Stomach (tissue), 9 donors: ENCODE results near the gene GPR35. TPM values are rescaled to one million over a fixed set of nuclear protein-coding genes. Genes with fewer than 3 reads are reported as not detected.

ENCODE experiments used
- DNase-seq, 2 donors: peaks; one replicate each; pipeline versions ENCODE4 v3.0.0 to v3.0.0-alpha.2; 2013 to 2019
- H3K27ac ChIP-seq, 5 donors: fragments of 200-600 bp in 4 of 5; sonication (generic) in 4 of 5; one replicate each; pipeline ENCODE4 v1.5.1; 2013 to 2019; ENCODE audit warnings: mild to moderate bottlenecking in 1 of 5, moderate library complexity in 1 of 5
- H3K27me3 ChIP-seq, 3 donors: fragments of 200-600 bp; sonication (generic); one replicate each; pipeline ENCODE4 v1.5.1; 2017 to 2019; ENCODE audit warnings: mixed run types in 1 of 3
- H3K36me3 ChIP-seq, 4 donors: fragments of 200-600 bp; sonication (generic); 1 replicate in 3 of 4; 2 replicates in 1 of 4; pipeline ENCODE4 v1.5.1; 2016 to 2019
- H3K4me1 ChIP-seq, 4 donors: fragments of 200-600 bp; sonication (generic); one replicate each; pipeline ENCODE4 v1.5.1; 2016 to 2019
- H3K4me3 ChIP-seq, 4 donors: fragments of 200-600 bp; sonication (generic) in 3 of 4; one replicate each; pipeline ENCODE4 v1.5.1; 2016 to 2019; ENCODE audit warnings: mild to moderate bottlenecking in 1 of 4
- H3K9me3 ChIP-seq, 4 donors: fragments of 200-600 bp; sonication (generic); one replicate each; pipeline ENCODE4 v1.5.1; 2016 to 2019
- EP300 ChIP-seq: sonication (generic); formaldehyde crosslinking; IDR thresholded peaks from one replicate; pipeline ENCODE4 v1.6.1; 2017; ENCODE audit warnings: antibody characterized with exemption
- POLR2A ChIP-seq, 4 donors: fragments of 450-650 bp; IDR thresholded peaks; one replicate each; pipeline ENCODE4 v1.6.1; 2016; ENCODE audit warnings: antibody characterized with exemption in 4 of 4, control low read depth in 2 of 4, mild to moderate bottlenecking in 1 of 4, moderate library complexity in 1 of 4
- POLR2AphosphoS5 ChIP-seq, 3 donors: sonication (generic); formaldehyde crosslinking; IDR thresholded peaks; one replicate each; pipeline ENCODE4 v1.6.1; 2016; ENCODE audit warnings: antibody characterized with exemption in 3 of 3
- WGBS, 5 donors: extraction: QIAGEN DNeasy Blood & Tissue Kit in 3 of 5; methylation state at CpG; one replicate each; pipeline versions ENCODE4 v1.1.5 to v1.1.7; 2013 to 2018; 5-methylcytosine and 5-hydroxymethylcytosine counted together
- intact Hi-C: fragments of 100-400 bp; cut with DNase I; formaldehyde crosslinking; loops from one replicate; pipeline ENCODE4 v1.15.1; 2023; ENCODE audit warnings: low total_unique reads
- polyA plus RNA-seq, 3 donors: library from polyadenylated mRNA; stranded (reverse); fragments of 200-250 nt; gene quantifications; one replicate each; pipeline ENCODE4 v1.2.3, GENCODE V29; 2013
- total RNA-seq, 5 donors: library from RNA; depleted of rRNA; stranded (reverse); fragments of >200 nt; gene quantifications; one replicate each; pipeline versions ENCODE4 v1.1.0 to v1.2.3, GENCODE V29; 2014 to 2016
- TF ChIP-seq, protein P1 (sequence below), 7 experiments: fragments of 450-650 bp in 4 of 7; fragments of 200-600 bp in 3 of 7; sonication (generic) in 3 of 7; IDR thresholded peaks; one replicate each; pipeline ENCODE4 v1.5.1; 2016 to 2019; ENCODE audit warnings: antibody characterized with exemption in 7 of 7, control low read depth in 2 of 7, mild to moderate bottlenecking in 1 of 7
- donor health status: healthy with polysubstance abuse.
- donor health status: Bipolar disorder and iron deficiency.
- donor health status: healthy.

The GPR35 gene
- total and polyA plus RNA-seq, 8 donors = 8.5 to 68.9 (median 12.9) TPM

DNA sequence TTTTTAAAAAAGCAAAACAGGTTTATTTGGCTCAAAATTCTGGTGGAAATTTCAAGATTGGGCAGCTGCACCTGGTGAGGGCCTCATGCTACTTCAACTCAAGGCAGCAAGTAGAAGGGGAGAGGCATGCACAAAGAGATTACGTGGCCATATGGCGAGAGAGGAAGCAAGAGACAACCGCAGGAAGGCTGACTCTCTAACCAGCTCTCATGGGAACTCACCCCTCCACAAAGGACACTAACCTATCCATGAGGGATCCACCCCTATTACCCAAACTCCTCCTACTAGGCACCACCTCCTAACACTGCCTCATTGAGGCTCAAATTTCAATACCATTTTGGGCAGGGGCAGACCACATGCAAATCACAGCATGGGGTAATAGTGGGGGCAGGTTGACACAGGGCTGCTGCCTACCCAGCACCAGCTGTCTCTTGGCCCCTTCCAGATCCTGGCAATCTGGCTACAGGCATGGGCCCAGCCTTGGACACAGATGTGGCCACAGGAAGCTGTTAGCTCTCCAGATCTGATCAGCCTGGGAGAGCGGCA lies 40.7 kb upstream of the GPR35 start:
- peak overlapping the region in 2 of 4 donors; percentile 79 to 91 for H3K4me3 ChIP-seq
- H3K36me3 ChIP-seq = peaks cover 0 to 16% (median 5%) of the 10 kb centered on the region in 4 donors
- H3K9me3 ChIP-seq = no peaks in the 10 kb centered on the region
- WGBS, 5 donors = 73 to 88% (median 80%) methylated on average over 3 to 4 of the region's 4 CpGs
- TF ChIP-seq POLR2AphosphoS5 (IDR thresholded peaks at IDR 0.05) = no peak
- intact Hi-C loops = no loop called here
- no peak for DNase-seq
- H3K4me1 ChIP-seq = peaks cover 49 to 67% (median 60%) of the 10 kb centered on the region in 4 donors
- peak overlapping the region in 2 of 5 donors; percentile 97 to 98 for H3K27ac ChIP-seq
- no peaks in the 10 kb centered on the region for H3K27me3 ChIP-seq

DNA sequence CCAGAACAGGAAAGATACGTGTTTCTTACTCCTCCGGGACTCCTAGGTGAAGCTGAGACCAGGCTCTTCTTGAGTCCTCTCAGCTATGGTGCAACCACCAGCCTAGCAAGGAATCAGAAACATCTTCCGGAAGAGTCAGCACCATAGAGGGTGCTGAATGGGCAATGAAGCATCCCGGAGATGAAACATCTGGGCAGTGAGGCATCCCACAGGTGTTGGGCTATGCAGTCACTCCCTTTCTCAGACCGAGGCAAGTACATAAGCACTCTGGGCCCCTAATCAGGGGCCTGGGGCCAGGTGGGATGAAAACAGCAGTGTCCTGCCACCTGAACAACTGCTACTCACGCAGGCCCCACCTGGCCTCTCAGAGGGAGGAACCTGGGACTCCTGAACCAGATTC lies 40.2 kb upstream of the GPR35 start:
- H3K4me1 ChIP-seq = peaks cover 45 to 67% (median 57%) of the 10 kb centered on the region in 4 donors
- H3K27ac ChIP-seq = peak overlapping the region in 4 of 5 donors; percentile 89 to 98 (median 95)
- H3K36me3 ChIP-seq = peaks cover 3 to 22% (median 10%) of the 10 kb centered on the region in 4 donors
- DNase-seq = no peak
- WGBS, 5 donors = 70 to 82% (median 75%) methylated on average over 6 of the region's 6 CpGs
- H3K9me3 ChIP-seq = no peaks in the 10 kb centered on the region
- H3K4me3 ChIP-seq = peak overlapping the region; percentile 75 to 91 (median 80)
- intact Hi-C loops = no loop called here
- H3K27me3 ChIP-seq = no peaks in the 10 kb centered on the region
- TF ChIP-seq POLR2AphosphoS5 (IDR thresholded peaks at IDR 0.05) = no peak
- TF ChIP-seq EP300 = no peak
- TF ChIP-seq, protein P1, sequence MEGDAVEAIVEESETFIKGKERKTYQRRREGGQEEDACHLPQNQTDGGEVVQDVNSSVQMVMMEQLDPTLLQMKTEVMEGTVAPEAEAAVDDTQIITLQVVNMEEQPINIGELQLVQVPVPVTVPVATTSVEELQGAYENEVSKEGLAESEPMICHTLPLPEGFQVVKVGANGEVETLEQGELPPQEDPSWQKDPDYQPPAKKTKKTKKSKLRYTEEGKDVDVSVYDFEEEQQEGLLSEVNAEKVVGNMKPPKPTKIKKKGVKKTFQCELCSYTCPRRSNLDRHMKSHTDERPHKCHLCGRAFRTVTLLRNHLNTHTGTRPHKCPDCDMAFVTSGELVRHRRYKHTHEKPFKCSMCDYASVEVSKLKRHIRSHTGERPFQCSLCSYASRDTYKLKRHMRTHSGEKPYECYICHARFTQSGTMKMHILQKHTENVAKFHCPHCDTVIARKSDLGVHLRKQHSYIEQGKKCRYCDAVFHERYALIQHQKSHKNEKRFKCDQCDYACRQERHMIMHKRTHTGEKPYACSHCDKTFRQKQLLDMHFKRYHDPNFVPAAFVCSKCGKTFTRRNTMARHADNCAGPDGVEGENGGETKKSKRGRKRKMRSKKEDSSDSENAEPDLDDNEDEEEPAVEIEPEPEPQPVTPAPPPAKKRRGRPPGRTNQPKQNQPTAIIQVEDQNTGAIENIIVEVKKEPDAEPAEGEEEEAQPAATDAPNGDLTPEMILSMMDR (IDR thresholded peaks at IDR 0.05) = no peak
- TF ChIP-seq POLR2A (IDR thresholded peaks at IDR 0.05) = no peak

DNA sequence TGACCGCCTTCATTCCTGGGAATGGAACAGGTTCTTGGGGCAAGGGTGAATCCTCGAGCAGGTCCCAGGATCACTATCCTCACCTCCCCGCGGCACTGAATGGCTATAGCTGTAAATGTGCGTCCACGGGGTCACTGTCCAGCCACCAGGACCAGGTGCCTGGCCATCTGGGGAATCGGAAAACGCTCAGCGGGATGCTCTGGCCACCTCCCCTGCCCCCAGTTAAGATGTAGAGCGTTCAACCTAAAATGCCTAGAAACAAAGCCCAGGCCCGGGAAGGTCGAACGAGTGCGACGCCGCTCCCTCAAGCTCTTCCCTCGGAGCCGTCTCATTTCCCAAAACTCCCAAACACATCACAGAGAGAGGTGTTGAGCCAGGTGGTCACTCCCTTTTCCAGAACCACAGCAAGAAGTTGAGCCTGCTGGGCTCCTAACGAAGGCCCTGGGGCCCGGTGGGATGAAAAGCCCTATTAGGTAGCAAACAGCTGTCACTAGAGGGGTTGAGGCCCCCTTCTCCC lies 39.5 kb upstream of the GPR35 start:
- TF ChIP-seq POLR2AphosphoS5 (IDR thresholded peaks at IDR 0.05) (no peak), EP300 (no peak), POLR2A (IDR thresholded peaks at IDR 0.05) (no peak)
- TF ChIP-seq, protein P1 (IDR thresholded peaks at IDR 0.05) = no peak
- Histone ChIP-seq H3K27me3 (no peaks in the 10 kb centered on the region), H3K4me3 (peak overlapping the region; percentile 75 to 91 (median 80)), H3K4me1 (peaks cover 39 to 63% (median 53%) of the 10 kb centered on the region in 4 donors), H3K36me3 (peaks cover 5 to 26% (median 17%) of the 10 kb centered on the region in 4 donors), H3K27ac (peak overlapping the region; percentile 89 to 98 (median 93)), H3K9me3 (no peaks in the 10 kb centered on the region)
- intact Hi-C loops = no loop called here
- DNase-seq = no peak
- WGBS, 5 donors = 1 to 6% (median 3%) methylated on average over 12 to 20 of the region's 20 CpGs

DNA sequence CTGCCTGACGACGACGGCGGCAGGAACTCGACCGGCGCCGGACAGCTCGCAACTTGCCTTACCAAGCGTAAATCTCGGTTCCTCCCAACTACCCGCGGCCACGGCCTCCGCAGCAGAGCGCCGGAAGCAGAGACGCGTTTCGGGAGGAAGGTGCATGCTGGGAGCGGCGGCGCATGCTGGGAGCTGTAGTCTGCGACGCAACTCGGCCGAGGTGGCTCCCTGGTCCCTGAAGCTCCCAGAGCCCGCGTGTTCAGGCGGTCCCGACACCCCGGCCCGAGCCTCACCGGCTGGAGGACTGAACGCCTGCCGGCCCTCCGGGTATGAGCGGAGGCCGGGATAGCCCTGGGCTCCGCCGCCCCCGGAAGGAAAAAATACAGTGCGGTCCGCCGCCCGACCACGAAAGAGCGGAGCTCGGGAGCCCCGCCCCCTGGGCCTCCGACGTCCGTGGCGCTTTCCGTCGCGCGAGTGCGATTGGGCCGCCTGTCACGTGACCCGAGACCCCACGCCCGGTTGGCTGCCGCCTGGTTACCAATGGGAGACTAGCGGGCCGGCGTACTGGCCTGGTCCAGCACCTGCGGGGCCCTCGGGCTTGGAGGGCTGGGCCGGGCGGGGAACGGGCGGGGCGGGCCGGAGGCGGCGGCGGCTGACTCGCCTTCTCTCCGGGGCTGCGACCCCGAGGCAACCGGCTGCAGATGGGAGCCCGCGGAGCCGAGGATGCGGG lies 38.9 kb upstream of the GPR35 start, which contains the start of gene CAPN10:
CAPN10 (plus strand) TSS at position 537 of the 721 bp plus-strand sequence; CDS start at position 715, 178 bp downstream.
- Histone ChIP-seq H3K27me3 (no peaks in the 10 kb centered on the region), H3K9me3 (no peaks in the 10 kb centered on the region), H3K36me3 (peaks cover 5 to 26% (median 22%) of the 10 kb centered on the region in 4 donors), H3K4me1 (peaks cover 39 to 63% (median 52%) of the 10 kb centered on the region in 4 donors), H3K4me3 (peak within 1 kb of the TSS; percentile 75 to 91 (median 80)), H3K27ac (peak within 1 kb of the TSS; percentile 89 to 98 (median 93))
- TF ChIP-seq, protein P1 (IDR thresholded peaks at IDR 0.05) = no peak
- peak in 1 of 4 donors; percentile 6 for TF ChIP-seq POLR2A (IDR thresholded peaks at IDR 0.05)
- peak; percentile 73 to 96 (median 86) for TF ChIP-seq POLR2AphosphoS5 (IDR thresholded peaks at IDR 0.05)
- TF ChIP-seq EP300 = no peak
- peak; percentile 99 for DNase-seq
- 0 to 1% (median 0%) methylated on average over 14 to 88 of the region's 88 CpGs for WGBS, 5 donors
- intact Hi-C loops = no loop called here
